GM12873 (cell line): ENCODE results near the gene CMTM2.

Source experiments
- TF ChIP-seq, protein P1 (sequence below): IDR thresholded peaks from 2 replicates; pipeline ENCODE4 v1.5.1; 2012; ENCODE audit warnings: low read depth, mild to moderate bottlenecking, moderate library complexity, low read length, control low read depth; ENCODE audit not compliant: insufficient read depth; ENCODE audit errors: missing control alignments

The CMTM2 gene

DNA sequence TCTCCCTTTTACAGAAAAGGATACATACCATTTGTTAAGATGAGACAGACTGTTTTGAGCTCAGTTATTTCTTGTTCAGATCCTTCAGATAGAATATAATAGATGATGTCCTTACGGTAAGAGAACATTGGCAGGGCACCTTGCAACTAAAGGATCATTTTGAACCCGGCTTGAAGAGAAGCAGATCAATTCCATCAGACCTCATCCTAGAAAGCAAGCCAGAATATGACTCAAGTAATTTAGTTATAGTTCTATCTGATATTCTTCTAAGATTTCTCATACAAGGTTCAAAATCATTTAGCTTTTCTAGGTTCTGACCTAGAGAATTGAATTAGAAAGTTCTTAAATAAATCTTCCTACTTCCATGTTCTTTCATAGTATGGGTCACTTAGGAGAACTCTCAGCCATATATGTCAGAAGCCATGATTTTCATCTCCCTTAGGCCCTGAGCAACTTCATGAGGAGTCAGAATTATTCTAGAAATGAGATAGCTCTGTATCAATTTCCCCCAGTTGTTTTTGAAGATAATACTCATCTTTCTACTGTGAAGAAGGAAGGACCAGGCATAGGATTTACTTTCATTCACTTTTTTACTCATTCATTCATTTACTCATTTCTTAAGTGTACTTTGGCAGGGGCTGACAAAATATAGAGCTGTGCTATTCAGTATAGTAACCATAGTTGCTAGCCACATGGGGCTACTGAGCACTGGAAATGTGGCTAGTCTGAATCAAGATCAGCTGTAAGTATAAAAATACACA is 15.5 kb upstream of the CMTM2 start:
- TF ChIP-seq, protein P1, sequence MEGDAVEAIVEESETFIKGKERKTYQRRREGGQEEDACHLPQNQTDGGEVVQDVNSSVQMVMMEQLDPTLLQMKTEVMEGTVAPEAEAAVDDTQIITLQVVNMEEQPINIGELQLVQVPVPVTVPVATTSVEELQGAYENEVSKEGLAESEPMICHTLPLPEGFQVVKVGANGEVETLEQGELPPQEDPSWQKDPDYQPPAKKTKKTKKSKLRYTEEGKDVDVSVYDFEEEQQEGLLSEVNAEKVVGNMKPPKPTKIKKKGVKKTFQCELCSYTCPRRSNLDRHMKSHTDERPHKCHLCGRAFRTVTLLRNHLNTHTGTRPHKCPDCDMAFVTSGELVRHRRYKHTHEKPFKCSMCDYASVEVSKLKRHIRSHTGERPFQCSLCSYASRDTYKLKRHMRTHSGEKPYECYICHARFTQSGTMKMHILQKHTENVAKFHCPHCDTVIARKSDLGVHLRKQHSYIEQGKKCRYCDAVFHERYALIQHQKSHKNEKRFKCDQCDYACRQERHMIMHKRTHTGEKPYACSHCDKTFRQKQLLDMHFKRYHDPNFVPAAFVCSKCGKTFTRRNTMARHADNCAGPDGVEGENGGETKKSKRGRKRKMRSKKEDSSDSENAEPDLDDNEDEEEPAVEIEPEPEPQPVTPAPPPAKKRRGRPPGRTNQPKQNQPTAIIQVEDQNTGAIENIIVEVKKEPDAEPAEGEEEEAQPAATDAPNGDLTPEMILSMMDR, result no peak

DNA sequence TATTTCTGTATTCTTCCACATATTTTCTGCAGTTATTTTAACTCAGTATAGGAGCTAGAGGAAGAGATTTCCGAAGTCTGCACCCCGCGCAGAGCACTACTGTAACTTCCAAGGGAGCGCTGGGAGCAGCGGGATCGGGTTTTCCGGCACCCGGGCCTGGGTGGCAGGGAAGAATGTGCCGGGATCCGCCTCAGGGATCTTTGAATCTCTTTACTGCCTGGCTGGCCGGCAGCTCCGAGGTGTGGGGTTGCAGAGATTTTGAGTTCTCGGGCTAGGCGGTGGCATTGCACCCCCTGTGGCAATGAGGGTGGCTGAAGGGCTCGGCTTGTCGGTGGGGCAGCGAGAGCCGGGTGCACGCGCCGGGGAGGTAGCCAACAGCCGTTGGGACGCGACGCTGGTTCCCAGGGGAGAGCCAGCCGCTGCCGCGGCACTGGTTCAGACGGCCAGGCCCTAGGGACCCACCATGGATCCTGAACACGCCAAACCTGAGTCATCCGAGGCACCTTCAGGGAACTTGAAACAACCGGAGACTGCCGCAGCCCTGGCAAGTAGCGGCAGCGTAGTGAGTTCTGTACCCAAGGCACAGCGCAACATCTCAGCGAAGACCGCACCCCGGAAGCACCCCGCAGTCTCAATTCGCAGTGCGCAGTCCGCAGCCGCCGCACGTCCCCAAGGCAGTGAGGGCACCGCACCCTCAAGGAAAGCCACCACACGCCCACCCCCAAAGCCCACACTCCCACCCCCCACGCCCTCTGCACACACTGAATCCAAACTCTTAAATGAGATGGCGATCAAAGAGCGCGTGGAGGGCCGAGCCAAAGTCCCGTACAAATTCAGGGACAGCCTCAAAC is 13.0 kb upstream of the CMTM2 start, which contains the start of gene CMTM1:
TSS of gene CMTM1 (plus strand) at position 389 of the 851 bp plus-strand sequence. CDS start at position 464, 75 bp downstream.
- TF ChIP-seq, protein P1, result no peak

DNA sequence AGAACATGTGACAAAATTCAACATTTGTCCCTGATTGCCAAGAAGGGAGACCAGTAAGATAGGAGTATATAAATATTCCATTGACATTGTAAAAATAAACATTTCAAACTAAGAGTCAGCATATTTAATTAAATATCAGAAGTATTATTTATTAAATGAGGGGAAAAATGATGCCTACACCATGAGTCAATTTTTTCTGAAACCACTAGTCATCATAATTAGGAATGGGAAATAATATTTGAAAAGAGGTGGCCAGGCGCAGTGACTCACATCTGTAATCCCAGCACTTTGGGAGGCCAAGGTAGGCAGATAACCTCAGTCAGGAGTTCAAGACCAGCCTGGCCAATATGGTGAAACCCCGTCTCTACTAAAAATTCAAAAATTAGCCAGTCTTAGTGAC is 10.9 kb upstream of the CMTM2 start:
- TF ChIP-seq, protein P1, result no peak

DNA sequence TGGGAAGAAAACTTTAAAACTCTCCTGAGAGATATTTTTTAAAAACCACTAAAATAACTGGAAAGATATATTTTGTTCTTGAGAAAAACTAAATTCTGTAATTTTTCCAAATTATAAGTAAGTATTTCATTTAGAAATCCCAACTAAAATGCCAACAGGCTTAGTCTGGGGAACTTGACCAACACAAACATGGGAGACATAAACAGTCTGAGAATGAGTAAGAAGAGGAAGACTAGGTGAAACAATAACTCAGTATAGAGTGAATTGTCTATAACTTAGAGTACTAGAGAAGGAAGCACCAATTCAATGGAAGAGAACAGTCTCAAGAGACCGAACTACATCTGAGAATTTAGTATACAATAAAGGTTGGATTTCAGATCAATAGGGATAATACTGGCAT is 10.1 kb upstream of the CMTM2 start:
- TF ChIP-seq, protein P1, result no peak

DNA sequence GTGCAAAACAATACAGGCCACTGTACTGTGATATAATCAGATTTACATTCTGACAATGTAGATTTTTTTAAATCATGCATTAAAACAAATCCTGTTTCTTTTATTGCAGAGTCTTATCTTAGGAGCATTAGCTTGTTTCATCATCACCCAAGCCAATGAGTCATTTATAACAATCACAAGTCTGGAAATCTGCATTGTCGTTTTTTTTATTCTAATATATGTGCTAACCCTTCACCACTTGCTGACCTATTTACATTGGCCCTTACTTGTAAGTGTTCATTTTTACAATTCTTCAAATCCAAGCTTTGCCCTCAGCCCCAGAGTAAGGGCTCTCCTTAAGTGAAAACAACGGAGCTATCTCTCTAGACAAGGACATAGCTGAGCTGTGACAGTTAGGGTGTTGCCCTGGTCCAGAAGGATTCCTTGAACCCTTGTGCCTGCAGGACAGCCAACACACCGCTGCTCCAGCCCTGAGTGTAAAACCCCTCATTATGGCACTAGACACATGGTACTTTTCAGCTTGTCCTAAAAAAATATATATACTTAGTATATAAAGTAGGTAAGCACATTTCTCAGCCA is 9.3 kb upstream of the CMTM2 start:
- TF ChIP-seq, protein P1, result no peak

DNA sequence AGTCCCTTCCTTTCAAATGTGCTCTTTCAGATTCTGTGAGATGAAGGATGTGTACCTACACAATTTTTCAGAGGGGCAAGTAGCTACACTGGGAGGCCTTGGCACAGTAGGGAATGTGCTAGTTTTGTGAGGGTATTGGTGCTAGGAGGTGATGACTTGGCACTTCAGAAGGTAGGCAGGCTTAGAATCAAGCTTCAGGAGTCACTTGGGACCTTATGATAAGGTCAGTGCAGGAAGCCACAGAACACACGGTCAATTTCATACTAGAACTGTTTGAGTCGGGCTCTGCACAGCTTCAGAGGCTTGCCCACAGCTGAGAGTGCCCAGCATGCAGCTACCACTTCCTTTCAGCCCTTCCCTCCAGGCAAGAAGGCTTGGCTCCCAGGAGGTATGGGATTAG is 6.9 kb upstream of the CMTM2 start:
- TF ChIP-seq, protein P1, result no peak

DNA sequence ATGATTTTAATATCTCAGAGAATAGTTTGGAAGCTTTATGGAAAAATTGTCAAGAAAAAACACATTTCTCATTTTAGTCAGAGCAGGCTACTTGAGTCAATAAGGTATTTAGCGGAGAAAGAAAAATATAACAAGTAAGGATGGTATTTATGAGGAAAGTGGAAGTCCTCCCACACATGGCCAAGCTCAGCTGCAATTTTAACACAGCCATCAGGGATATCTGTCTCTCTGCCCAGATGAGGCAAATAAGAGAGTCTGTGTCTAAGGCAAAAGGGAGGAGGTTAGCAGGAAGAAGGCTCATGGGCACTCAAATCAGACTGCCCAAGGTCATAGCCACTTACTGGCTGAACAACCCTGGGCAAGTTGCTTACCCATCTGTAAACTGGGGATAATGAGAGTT is 5.2 kb upstream of the CMTM2 start:
- TF ChIP-seq, protein P1, result no peak
